ENCODE results near the gene LASP1.

GRCh38 chr17:38918916-38919315 lies 49.1 kb downstream of the LASP1 start:
- TF ChIP-seq POLR2A (IDR thresholded peaks at IDR 0.05) (no peak), CTCF (IDR thresholded peaks at IDR 0.05) (no peak)

Data from esophagus squamous epithelium (tissue), 4 donors.